ENCODE results near the gene PHF10. TPM values are rescaled to one million over a fixed set of nuclear protein-coding genes. Genes with fewer than 3 reads are reported as not detected.

Gene PHF10
- total RNA-seq, 1 donor from 2014 or later, result 45.7 TPM

GRCh38 chr6:169659820-169660610, 64.3 kb downstream of the PHF10 start:
- Histone ChIP-seq H3K4me3 (no peak overlapping the region), H3K9me3 (no peaks in the 10 kb centered on the region), H3K4me1 (peaks cover 6% of the 10 kb centered on the region), H3K27me3 (ENCODE audit: low read depth) (no peaks in the 10 kb centered on the region), H3K36me3 (peaks cover 32% of the 10 kb centered on the region), H3K27ac (no peak overlapping the region)
- no peak for TF ChIP-seq CTCF (IDR thresholded peaks at IDR 0.05)
- ATAC-seq (no peak), DNase-seq (peak; percentile 36)
- intact Hi-C loops (cut with DNase I), result no loop called here

GRCh38 chr6:169657284-169657610, 67.1 kb downstream of the PHF10 start:
- no peak for TF ChIP-seq CTCF (IDR thresholded peaks at IDR 0.05)
- Histone ChIP-seq H3K36me3 (peaks cover 16% of the 10 kb centered on the region), H3K27ac (no peak overlapping the region), H3K4me1 (peaks cover 6% of the 10 kb centered on the region), H3K9me3 (no peaks in the 10 kb centered on the region), H3K27me3 (ENCODE audit: low read depth) (no peaks in the 10 kb centered on the region), H3K4me3 (no peak overlapping the region)
- ATAC-seq (no peak), DNase-seq (peak; percentile 39)
- intact Hi-C loops (cut with DNase I), result no loop called here

GRCh38 chr6:169656546-169657283, 67.6 kb downstream of the PHF10 start:
- no peaks in the 10 kb centered on the region for H3K27me3 ChIP-seq (ENCODE audit: low read depth)
- intact Hi-C loops (cut with DNase I), result no loop called here
- DNase-seq (no peak), ATAC-seq (no peak)
- no peaks in the 10 kb centered on the region for H3K9me3 ChIP-seq
- no peak overlapping the region for H3K27ac ChIP-seq
- H3K4me1 ChIP-seq, result peaks cover 6% of the 10 kb centered on the region
- no peak for TF ChIP-seq CTCF (IDR thresholded peaks at IDR 0.05)
- no peak overlapping the region for H3K4me3 ChIP-seq
- H3K36me3 ChIP-seq, result peaks cover 16% of the 10 kb centered on the region

- peak overlapping the region; percentile 57 for H3K4me3 ChIP-seq
- intact Hi-C loops (cut with DNase I), result no loop called here
- peaks cover 19% of the 10 kb centered on the region for H3K36me3 ChIP-seq
- H3K4me1 ChIP-seq, result peaks cover 6% of the 10 kb centered on the region
- peak; percentile 97 to 98 for ATAC-seq
- no peaks in the 10 kb centered on the region for H3K9me3 ChIP-seq
- H3K27me3 ChIP-seq (ENCODE audit: low read depth), result no peaks in the 10 kb centered on the region
- TF ChIP-seq CTCF (IDR thresholded peaks at IDR 0.05), result peak; percentile 17
- peak overlapping the region; percentile 69 for H3K27ac ChIP-seq
- DNase-seq, result peak; percentile 81
Measured at GRCh38 chr6:169654598-169655391, 69.5 kb downstream of the PHF10 start.

Other genes starting within 250 kb of the PHF10 start
- 38.0 TPM for gene WDR27, start 22.5 kb downstream of the PHF10 start, total RNA-seq
- gene C6orf120, start 22.4 kb downstream of the PHF10 start, total RNA-seq, result 22.2 TPM
- gene DYNLT2, start 27.1 kb upstream of the PHF10 start, total RNA-seq, result 1.6 TPM
- 25.4 TPM for gene ERMARD, start 27.1 kb upstream of the PHF10 start, total RNA-seq

All from lower lobe of right lung (tissue), 2 donors.